K562 (cell line): ENCODE data around the gene NTRK2. TPM values are rescaled to one million over a fixed set of nuclear protein-coding genes. Genes with fewer than 3 reads are reported as not detected.

Source experiments
- ATAC-seq: fragments of 200-7000 bp; cut with Tn5 transposase; 3 replicates; pipeline ENCODE4 v1.9.1; 2020; ENCODE audit warnings: moderate library complexity
- BruUV-seq: library from RNA; stranded (reverse); fragments of 400-500 nt; replicated peaks from 2 replicates; lab custom pipeline; 2021; lab: Mats Ljungman, UMichigan
- CTCF ChIA-PET: fragments of 300-600 bp; formaldehyde crosslinking; extraction: SDS; loops from one replicate; lab custom pipeline; 2021; ENCODE audit warnings: low intra/inter-chr PET ratio; lab: Yijun Ruan, JAX
- POLR2A ChIA-PET: fragments of 300-600, 350-650 bp; sonication (Branson Sonifier 250); formaldehyde crosslinking; extraction: SDS; loops from one replicate; lab custom pipeline; 2021; ENCODE audit warnings: antibody characterized with exemption, inconsistent platforms; lab: Yijun Ruan, JAX
- DNase-seq, 4 experiments: peaks; one replicate each; pipeline versions ENCODE4 v3.0.0 to v3.0.0-alpha.2; 2011 to 2018; ENCODE audit warnings: low spot score in 3 of 4, mixed read lengths in 3 of 4; ENCODE audit errors: extremely low read depth in 1 of 4
- FAIRE-seq: peaks from 2 replicates; lab custom pipeline; 2011; peaks lifted over from hg19 to GRCh38; lab: Jason Lieb, UNC
- H2AFZ ChIP-seq: 2 replicates; pipeline ENCODE4 v1.6.0; 2011; ENCODE audit warnings: low read depth, low read length, control low read depth, inconsistent platforms
- H3K27ac ChIP-seq: fragments of 200-600 bp; 3 replicates; pipeline ENCODE4 v1.8.0; 2011; ENCODE audit warnings: low read depth, mild to moderate bottlenecking, control low read depth, inconsistent platforms, low read length, moderate library complexity, mixed read lengths; ENCODE audit errors: extremely low read depth
- H3K27me3 ChIP-seq, 2 experiments: fragments of 300-600 bp in 1 of 2; 2 replicates in 1 of 2; 3 replicates in 1 of 2; pipeline versions ENCODE4 v1.6.0 to v1.8.0; 2011; ENCODE audit warnings: inconsistent platforms in 2 of 2, low read length in 2 of 2, mild to moderate bottlenecking in 1 of 2, mixed read lengths in 1 of 2, moderate library complexity in 1 of 2; ENCODE audit not compliant: control insufficient read depth in 2 of 2, insufficient read depth in 2 of 2
- H3K36me3 ChIP-seq: fragments of 300-600 bp; 3 replicates; pipeline ENCODE4 v1.8.0; 2011; ENCODE audit warnings: mild to moderate bottlenecking, low read length, inconsistent platforms; ENCODE audit not compliant: control insufficient read depth, insufficient read depth
- H3K4me1 ChIP-seq, 2 experiments: fragments of 200-600 bp in 1 of 2; replicated peaks in 1 of 2; 2 replicates in 1 of 2; 3 replicates in 1 of 2; pipeline versions ENCODE4 v1.5.1 to v1.8.0; 2011; ENCODE audit warnings: inconsistent platforms in 2 of 2, low read length in 2 of 2, mild to moderate bottlenecking in 1 of 2, mixed read lengths in 1 of 2, moderate library complexity in 1 of 2; ENCODE audit not compliant: control insufficient read depth in 2 of 2, insufficient read depth in 2 of 2
- H3K4me2 ChIP-seq: 2 replicates; pipeline ENCODE4 v1.6.1; 2011; ENCODE audit warnings: low read length, control low read depth, inconsistent platforms, mixed read lengths; ENCODE audit not compliant: insufficient read depth
- H3K4me3 ChIP-seq: fragments of 200-600 bp; sonication (generic), shearing (Covaris generic); 2 replicates; pipeline ENCODE4 v1.5.1; 2016; ENCODE audit warnings: control low read depth, inconsistent platforms
- H3K79me2 ChIP-seq: fragments of 200-600 bp; 3 replicates; pipeline ENCODE4 v1.8.0; 2011; ENCODE audit warnings: low read length, inconsistent platforms; ENCODE audit not compliant: control insufficient read depth, insufficient read depth
- H3K9ac ChIP-seq, 2 experiments: 2 replicates each; pipeline versions ENCODE4 v1.6.0 to v1.6.1; 2011; ENCODE audit warnings: low read depth in 2 of 2, low read length in 2 of 2, control low read depth in 1 of 2, inconsistent platforms in 1 of 2, mild to moderate bottlenecking in 1 of 2, mixed read lengths in 1 of 2; ENCODE audit not compliant: insufficient read depth in 1 of 2
- H3K9me1 ChIP-seq: one replicate; pipeline ENCODE4 v1.6.0; 2011; ENCODE audit warnings: inconsistent platforms, mild to moderate bottlenecking, low read length, moderate library complexity; ENCODE audit not compliant: control insufficient read depth, insufficient read depth
- H3K9me3 ChIP-seq: replicated peaks from 2 replicates; pipeline ENCODE4 v1.5.1; 2011; ENCODE audit warnings: low read depth, low read length, inconsistent platforms; ENCODE audit not compliant: control insufficient read depth, insufficient read depth
- H4K20me1 ChIP-seq: replicated peaks from 2 replicates; pipeline ENCODE4 v1.6.1; 2011; ENCODE audit warnings: low read length, inconsistent platforms, mixed read lengths; ENCODE audit not compliant: control insufficient read depth, insufficient read depth
- CHD1 ChIP-seq: fragments of 200-600 bp; sonication (generic); IDR thresholded peaks from one replicate; pipeline ENCODE4 v1.6.1; 2012; ENCODE audit warnings: mild to moderate bottlenecking, moderate library complexity, low read length, inconsistent platforms
- FOXA1 ChIP-seq: fragments of 450-650 bp; IDR thresholded peaks from 2 replicates; pipeline ENCODE4 v1.6.1; 2016; ENCODE audit warnings: mild to moderate bottlenecking, borderline replicate concordance
- HCFC1 ChIP-seq: IDR thresholded peaks from 2 replicates; pipeline ENCODE4 v1.6.1; 2012; ENCODE audit warnings: low read depth, low read length, improper control_type of control experiment
- MEF2D ChIP-seq: conservative IDR thresholded peaks from 2 replicates; pipeline ENCODE4 v1.6.1; 2016; ENCODE audit warnings: low read depth, missing genetic modification characterization, missing compliant biosample characterization
- MITF ChIP-seq: IDR thresholded peaks from 2 replicates; pipeline ENCODE4 v1.6.1; 2014; ENCODE audit warnings: antibody characterized with exemption
- MLLT1 ChIP-seq, 2 experiments: fragments of 450-650 bp; IDR thresholded peaks; 2 replicates each; pipeline ENCODE4 v1.6.1; 2016
- PRDM10 ChIP-seq: fragments of 450-650 bp; IDR thresholded peaks from 2 replicates; pipeline ENCODE4 v1.6.1; 2018; ENCODE audit not compliant: partially characterized antibody
- RBM34 ChIP-seq: fragments of 200-400 bp; formaldehyde crosslinking; IDR thresholded peaks from 2 replicates; pipeline ENCODE4 v1.6.1; 2018; ENCODE audit warnings: low read length, borderline replicate concordance; ENCODE audit not compliant: insufficient read depth
- ZKSCAN3 ChIP-seq: fragments of 250-450 bp; sonication (Bioruptor Pico); IDR thresholded peaks from 2 replicates; pipeline ENCODE4 v1.4.0; 2020
- WGBS: fragments of 100-300 bp; shearing (Covaris generic); methylation state at CpG from one replicate; pipeline ENCODE4 v1.1.6; 2016; ENCODE audit warnings: low coverage, mixed read lengths; ENCODE audit not compliant: insufficient coverage; ENCODE audit errors: missing lambda C conversion rate; 5-methylcytosine and 5-hydroxymethylcytosine counted together
- in situ Hi-C: fragments of 300-500 bp; cut with MboI; formaldehyde crosslinking; loops from 4 replicates; pipeline ENCODE4 v1.15.0; 2018; ENCODE audit warnings: inconsistent platforms, mixed read lengths
- intact Hi-C: fragments of 100-400 bp; cut with micrococcal nuclease; formaldehyde crosslinking; loops from 2 replicates; pipeline ENCODE4 v1.14.2; 2022
- polyA plus RNA-seq, 8 experiments: library from polyadenylated mRNA; depleted of rRNA in 4 of 8; stranded (reverse) in 5 of 8; unstranded in 3 of 8; fragments of >200 nt; fragmentation: Nextera tagmentation in 2 of 8; fragmentation: Illumina TruSeq in 1 of 8; extraction: Ambion mirVana in 2 of 8; extraction: Trizol in 1 of 8; gene quantifications; 2 replicates each; pipeline versions ENCODE4 v1.2.1 to v1.2.3, GENCODE V29; 2011 to 2014; ENCODE audit warnings: inconsistent platforms in 1 of 8, missing spikeins in 1 of 8
- total RNA-seq, 7 experiments: library from RNA; depleted of rRNA in 6 of 7; stranded (reverse); fragments of >200 nt in 6 of 7; fragmentation: Illumina TruSeq in 2 of 7; extraction: Trizol in 2 of 7; gene quantifications; 2 replicates each; pipeline versions ENCODE4 v1.2.1 to v1.2.3, GENCODE V29; 2011 to 2021; ENCODE audit warnings: low replicate concordance in 1 of 7

The NTRK2 gene
- total and polyA plus RNA-seq, 9 of the 15 experiments (the other 6 are each of a cell fraction or from before 2014, with no cell fraction given) = not detected

GRCh38 chr9:84811072-84811750 is 141.7 kb downstream of the NTRK2 start:
- TF ChIP-seq FOXA1 = no peak
- TF ChIP-seq RBM34 = no peak
- TF ChIP-seq, all 486 proteins: peak for 0
- ATAC-seq (no peak), FAIRE-seq (no peak), DNase-seq (no peak)
- H2AFZ ChIP-seq = no peak overlapping the region
- intact Hi-C loops = no loop called here
- ChIA-PET POLR2A (no interaction called here), CTCF (no interaction called here)
- H3K36me3 ChIP-seq = no peaks in the 10 kb centered on the region
- WGBS = 0% methylated on average over 3 of the region's 4 CpGs
- H3K4me3 ChIP-seq = no peak overlapping the region
- H3K9ac ChIP-seq = no peak overlapping the region
- no peak overlapping the region for H3K4me2 ChIP-seq
- in situ Hi-C loops = no loop called here
- no peak overlapping the region for H3K27ac ChIP-seq
- no peaks in the 10 kb centered on the region for H3K27me3 ChIP-seq
- H3K9me1 ChIP-seq = no peaks in the 10 kb centered on the region
- BruUV-seq = no TSS peak
- no peaks in the 10 kb centered on the region for H3K79me2 ChIP-seq
- no peaks in the 10 kb centered on the region for H3K4me1 ChIP-seq
- H3K9me3 ChIP-seq = no peaks in the 10 kb centered on the region
- no peaks in the 10 kb centered on the region for H4K20me1 ChIP-seq

GRCh38 chr9:84811751-84812074 is 142.2 kb downstream of the NTRK2 start:
- intact Hi-C loops = no loop called here
- Histone ChIP-seq H3K79me2 (no peaks in the 10 kb centered on the region), H4K20me1 (no peaks in the 10 kb centered on the region), H3K9me3 (no peaks in the 10 kb centered on the region), H3K9ac (no peak overlapping the region), H3K9me1 (no peaks in the 10 kb centered on the region), H3K4me1 (no peaks in the 10 kb centered on the region), H3K36me3 (no peaks in the 10 kb centered on the region), H3K27ac (no peak overlapping the region), H2AFZ (no peak overlapping the region), H3K27me3 (no peaks in the 10 kb centered on the region), H3K4me3 (no peak overlapping the region), H3K4me2 (no peak overlapping the region)
- in situ Hi-C loops = no loop called here
- ATAC-seq (no peak), DNase-seq (no peak), FAIRE-seq (no peak)
- WGBS = 0% methylated on average over 1 of the region's 1 CpG
- BruUV-seq = no TSS peak
- POLR2A ChIA-PET = no interaction called here
- CTCF ChIA-PET = no interaction called here
- TF ChIP-seq MEF2D (tag) (no peak), ZKSCAN3 (CRISPR knock-in tag) (no peak), MITF (no peak), PRDM10 (no peak), MLLT1 (IDR thresholded peaks at IDR 0.05) (no peak), HCFC1 (no peak), CHD1 (no peak)
